ENCODE results near the gene MS4A3. TPM values are rescaled to one million over a fixed set of nuclear protein-coding genes. Genes with fewer than 3 reads are reported as not detected.

The MS4A3 gene
- total and polyA plus RNA-seq, 2 experiments from 2014 or later, result not detected

GRCh38 chr11:60087239-60087638, 30.8 kb downstream of the MS4A3 start:
- H4K20me1 ChIP-seq (replicated peaks; ENCODE audit: insufficient read depth), result no peaks in the 10 kb centered on the region
- Mint-ChIP-seq H3K27me3 (ENCODE audit: insufficient read depth, low read depth, poor library complexity) (no peaks in the 10 kb centered on the region), H3K36me3 (ENCODE audit: low read depth) (no peaks in the 10 kb centered on the region), H3K4me1 (no peaks in the 10 kb centered on the region), H3K9me3 (no peaks in the 10 kb centered on the region), H3K4me3 (no peak overlapping the region), H3K27ac (no peak overlapping the region)
- H3K4me1 ChIP-seq (ENCODE audit: insufficient read depth), result no peaks in the 10 kb centered on the region
- no peaks in the 10 kb centered on the region for H3K9me2 ChIP-seq (ENCODE audit: insufficient read depth)
- H3F3A ChIP-seq (replicated peaks; ENCODE audit: low read depth), result no peaks in the 10 kb centered on the region
- no peak for TF ChIP-seq ZNF462 (CRISPR knock-in tag; IDR thresholded peaks at IDR 0.05)
- TF ChIP-seq ZNF114 (CRISPR knock-in tag; IDR thresholded peaks at IDR 0.05), result no peak
- no peak for TF ChIP-seq ETS1 (IDR thresholded peaks at IDR 0.05)
- no peak for TF ChIP-seq ZNF331 (CRISPR knock-in tag; IDR thresholded peaks at IDR 0.05; ENCODE audit: low read depth)
- TF ChIP-seq POLR2AphosphoS5 (IDR thresholded peaks at IDR 0.05; ENCODE audit: low read depth), result no peak
- TF ChIP-seq CTCF (conservative IDR thresholded peaks at IDR 0.05; ENCODE audit: low read depth in 2 of 2), result no peak
- TF ChIP-seq NANOG (IDR thresholded peaks at IDR 0.05; ENCODE audit: borderline replicate concordance), result no peak
- no peak for TF ChIP-seq JUNB (IDR thresholded peaks at IDR 0.05; ENCODE audit: unreplicated experiment)
- no peaks in the 10 kb centered on the region for H3K27me3 ChIP-seq (ENCODE audit: insufficient read depth)
- no peaks in the 10 kb centered on the region for H3K36me3 ChIP-seq (ENCODE audit: insufficient read depth)
- H3K4me2 ChIP-seq, result no peak overlapping the region
- no peak for ATAC-seq
- H2AFZ ChIP-seq, result no peak overlapping the region
- no peak overlapping the region for H3K27ac ChIP-seq (ENCODE audit: low read depth)
- H3K79me2 ChIP-seq (replicated peaks; ENCODE audit: insufficient read depth), result no peaks in the 10 kb centered on the region
- no peak overlapping the region for H3K4me3 ChIP-seq
- DNase-seq (ENCODE audit: low spot score), result no peak

Data from GM23338 (cell line).